HepG2 (cell line): ENCODE results near the gene TBX6. TPM values are rescaled to one million over a fixed set of nuclear protein-coding genes. Genes with fewer than 3 reads are reported as not detected.

Experiments used
- CSRNP1 ChIP-seq: sonication (generic); formaldehyde crosslinking; IDR thresholded peaks from 2 replicates; pipeline ENCODE4 v1.8.1; 2023; ENCODE audit warnings: mild to moderate bottlenecking, missing genetic modification reagents
- DNMT1 ChIP-seq: sonication (generic); formaldehyde crosslinking; IDR thresholded peaks from 2 replicates; pipeline ENCODE4 v1.5.1; 2020; ENCODE audit warnings: mild to moderate bottlenecking, missing genetic modification reagents
- FOXA3 ChIP-seq: IDR thresholded peaks from 2 replicates; pipeline ENCODE4 v1.6.1; 2016; ENCODE audit warnings: missing genetic modification reagents, missing compliant biosample characterization
- GTF3A ChIP-seq: sonication (generic); formaldehyde crosslinking; conservative IDR thresholded peaks from 2 replicates; pipeline ENCODE4 v1.4.0; 2020; ENCODE audit warnings: mild to moderate bottlenecking, missing genetic modification reagents
- MEIS2 ChIP-seq: sonication (generic); formaldehyde crosslinking; IDR thresholded peaks from 2 replicates; pipeline ENCODE4 v1.9.0; 2021; ENCODE audit warnings: mild to moderate bottlenecking, missing genetic modification reagents
- PBX3 ChIP-seq: sonication (generic); formaldehyde crosslinking; IDR thresholded peaks from 2 replicates; pipeline ENCODE4 v1.8.1; 2023; ENCODE audit warnings: missing genetic modification reagents, inconsistent platforms, borderline replicate concordance
- RAD51 ChIP-seq: fragments of 450-650 bp; IDR thresholded peaks from 2 replicates; pipeline ENCODE4 v1.6.1; 2016; ENCODE audit warnings: borderline replicate concordance
- RBFOX2 ChIP-seq: fragments of 200-400 bp; formaldehyde crosslinking; IDR thresholded peaks from 2 replicates; pipeline ENCODE4 v1.6.1; 2017; ENCODE audit warnings: low read depth, mild to moderate bottlenecking, low read length
- SRF ChIP-seq: IDR thresholded peaks from 2 replicates; pipeline ENCODE4 v1.6.1; 2011; ENCODE audit warnings: mild to moderate bottlenecking, low read depth, low read length, moderate library complexity
- SRSF9 ChIP-seq: fragments of 200-400 bp; formaldehyde crosslinking; IDR thresholded peaks from 2 replicates; pipeline ENCODE4 v1.6.1; 2018; ENCODE audit warnings: borderline replicate concordance, mild to moderate bottlenecking, low read depth, low read length; ENCODE audit not compliant: insufficient read depth, poor library complexity, severe bottlenecking
- TCF12 ChIP-seq, 2 experiments: fragments of 450-650 bp in 1 of 2; sonication (generic) in 1 of 2; formaldehyde crosslinking in 1 of 2; IDR thresholded peaks; 2 replicates each; pipeline versions ENCODE4 v1.6.1 to v1.8.0; 2017 to 2022; ENCODE audit warnings: antibody characterized with exemption in 1 of 2, mild to moderate bottlenecking in 1 of 2, missing genetic modification reagents in 1 of 2, moderate library complexity in 1 of 2
- ZNF317 ChIP-seq: sonication (generic); formaldehyde crosslinking; IDR thresholded peaks from 2 replicates; pipeline ENCODE4 v1.5.0; 2020; ENCODE audit warnings: mild to moderate bottlenecking, missing genetic modification reagents
- ZNF670 ChIP-seq: sonication (generic); formaldehyde crosslinking; IDR thresholded peaks from 2 replicates; pipeline ENCODE4 v1.8.0; 2022; ENCODE audit warnings: mild to moderate bottlenecking, missing genetic modification reagents, borderline replicate concordance
- ZNF709 ChIP-seq: sonication (generic); formaldehyde crosslinking; IDR thresholded peaks from 2 replicates; pipeline ENCODE4 v1.5.0; 2020; ENCODE audit warnings: mild to moderate bottlenecking, missing genetic modification reagents
- ZNF891 ChIP-seq: sonication (generic); formaldehyde crosslinking; IDR thresholded peaks from 2 replicates; pipeline ENCODE4 v1.5.0; 2020; ENCODE audit warnings: mild to moderate bottlenecking, missing genetic modification reagents
- polyA plus RNA-seq, 8 experiments: library from polyadenylated mRNA; depleted of rRNA in 3 of 8; stranded (reverse) in 7 of 8; unstranded in 1 of 8; fragments of >200 nt; fragmentation: Illumina TruSeq in 4 of 8; extraction: Trizol in 4 of 8; gene quantifications; 2 replicates each; pipeline versions ENCODE4 v1.2.1 to v1.2.3, GENCODE V29; 2011 to 2016; ENCODE audit warnings: low read depth in 4 of 8, missing spikeins in 1 of 8, mixed read lengths in 1 of 8; ENCODE audit not compliant: insufficient read depth in 1 of 8
- total RNA-seq, 5 experiments: library from RNA; depleted of rRNA; stranded (reverse); fragments of >200 nt; fragmentation: Illumina TruSeq; extraction: Trizol; gene quantifications; 2 replicates each; pipeline ENCODE4 v1.2.3, GENCODE V29; 2016; ENCODE audit warnings: low read depth in 1 of 5
- TF ChIP-seq, protein P1 (sequence below): sonication (generic); formaldehyde crosslinking; IDR thresholded peaks from 2 replicates; pipeline ENCODE4 v1.5.0; 2020; ENCODE audit warnings: missing genetic modification reagents

The TBX6 gene
- total and polyA plus RNA-seq, 2 of the 13 experiments (the other 11 are each of a cell fraction or from before 2014, with no cell fraction given) = 0.24 to 0.42 TPM

DNA sequence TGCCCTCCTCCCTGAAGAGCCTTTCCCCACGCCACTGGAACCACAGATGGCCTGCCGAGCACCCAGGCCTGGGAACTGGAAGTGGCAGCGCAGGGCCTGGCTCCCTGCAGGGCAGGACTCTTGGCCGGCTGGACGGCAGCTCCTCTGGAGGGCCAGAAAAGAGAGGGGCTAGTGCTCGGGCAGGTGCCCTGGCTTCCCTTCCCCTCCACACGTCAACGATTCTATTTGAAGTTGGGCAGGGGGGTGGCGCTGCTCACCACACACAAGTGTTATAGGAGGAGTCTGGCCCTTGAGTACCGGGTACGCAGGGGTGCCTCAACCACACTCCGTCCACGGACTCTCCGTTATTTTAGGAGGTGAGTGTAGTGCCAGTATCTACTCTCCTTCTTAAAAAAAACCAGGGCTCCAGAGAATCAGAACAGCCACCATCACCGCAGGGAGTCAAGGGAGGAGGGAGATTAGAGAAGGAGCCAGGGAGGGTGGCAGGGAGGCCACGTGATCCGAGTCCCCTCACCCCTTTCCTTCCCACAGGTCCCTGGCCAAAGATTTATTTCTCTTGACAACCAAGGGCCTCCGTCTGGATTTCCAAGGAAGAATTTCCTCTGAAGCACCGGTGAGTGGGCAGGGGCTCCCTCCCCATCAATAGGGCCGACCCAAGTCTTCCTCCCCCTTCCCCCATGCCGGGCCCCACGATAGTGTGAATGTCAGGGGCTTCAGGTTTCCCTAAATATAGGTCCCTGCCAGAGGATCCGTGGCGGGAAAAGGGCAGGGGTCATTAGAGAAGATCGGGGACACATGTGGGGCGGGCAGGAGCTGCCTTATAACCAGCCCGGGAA is 27.6 kb downstream of the TBX6 start (continued):
- TF ChIP-seq MEIS2 (CRISPR knock-in tag) (peak; percentile 41; the same call in 1 of the 2 replicates), GTF3A (CRISPR knock-in tag) (no peak), ZNF670 (CRISPR knock-in tag) (0 out of 2 replicates have a peak, but pooled peaks have one; percentile 71), ZNF317 (CRISPR knock-in tag) (peak; percentile 82), ZNF709 (CRISPR knock-in tag) (peak; percentile 85), SRSF9 (no peak), FOXA3 (CRISPR knock-in tag) (no peak; the same call in 1 of the 2 replicates), SRF (no peak), RAD51 (no peak; the same call in 1 of the 2 replicates), RBFOX2 (peak; percentile 74), PBX3 (CRISPR knock-in tag) (no peak), TCF12 (IDR thresholded peaks at IDR 0.05) (no peak), TCF12 (CRISPR knock-in tag; IDR thresholded peaks at IDR 0.05) (peak; percentile 75; the same call in 1 of the 2 replicates), DNMT1 (no peak), ZNF891 (no peak), CSRNP1 (CRISPR knock-in tag) (peak; percentile 97)
- TF ChIP-seq, protein P1, sequence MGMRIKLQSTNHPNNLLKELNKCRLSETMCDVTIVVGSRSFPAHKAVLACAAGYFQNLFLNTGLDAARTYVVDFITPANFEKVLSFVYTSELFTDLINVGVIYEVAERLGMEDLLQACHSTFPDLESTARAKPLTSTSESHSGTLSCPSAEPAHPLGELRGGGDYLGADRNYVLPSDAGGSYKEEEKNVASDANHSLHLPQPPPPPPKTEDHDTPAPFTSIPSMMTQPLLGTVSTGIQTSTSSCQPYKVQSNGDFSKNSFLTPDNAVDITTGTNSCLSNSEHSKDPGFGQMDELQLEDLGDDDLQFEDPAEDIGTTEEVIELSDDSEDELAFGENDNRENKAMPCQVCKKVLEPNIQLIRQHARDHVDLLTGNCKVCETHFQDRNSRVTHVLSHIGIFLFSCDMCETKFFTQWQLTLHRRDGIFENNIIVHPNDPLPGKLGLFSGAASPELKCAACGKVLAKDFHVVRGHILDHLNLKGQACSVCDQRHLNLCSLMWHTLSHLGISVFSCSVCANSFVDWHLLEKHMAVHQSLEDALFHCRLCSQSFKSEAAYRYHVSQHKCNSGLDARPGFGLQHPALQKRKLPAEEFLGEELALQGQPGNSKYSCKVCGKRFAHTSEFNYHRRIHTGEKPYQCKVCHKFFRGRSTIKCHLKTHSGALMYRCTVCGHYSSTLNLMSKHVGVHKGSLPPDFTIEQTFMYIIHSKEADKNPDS (CRISPR knock-in tag) = no peak
